ENCODE measurements around the gene EVPL. TPM values are rescaled to one million over a fixed set of nuclear protein-coding genes. Genes with fewer than 3 reads are reported as not detected.

The EVPL gene
- total and polyA plus RNA-seq, 2 of the 13 experiments (the other 11 are each of a cell fraction or from before 2014, with no cell fraction given) = 2.1 to 8.2 TPM

DNA sequence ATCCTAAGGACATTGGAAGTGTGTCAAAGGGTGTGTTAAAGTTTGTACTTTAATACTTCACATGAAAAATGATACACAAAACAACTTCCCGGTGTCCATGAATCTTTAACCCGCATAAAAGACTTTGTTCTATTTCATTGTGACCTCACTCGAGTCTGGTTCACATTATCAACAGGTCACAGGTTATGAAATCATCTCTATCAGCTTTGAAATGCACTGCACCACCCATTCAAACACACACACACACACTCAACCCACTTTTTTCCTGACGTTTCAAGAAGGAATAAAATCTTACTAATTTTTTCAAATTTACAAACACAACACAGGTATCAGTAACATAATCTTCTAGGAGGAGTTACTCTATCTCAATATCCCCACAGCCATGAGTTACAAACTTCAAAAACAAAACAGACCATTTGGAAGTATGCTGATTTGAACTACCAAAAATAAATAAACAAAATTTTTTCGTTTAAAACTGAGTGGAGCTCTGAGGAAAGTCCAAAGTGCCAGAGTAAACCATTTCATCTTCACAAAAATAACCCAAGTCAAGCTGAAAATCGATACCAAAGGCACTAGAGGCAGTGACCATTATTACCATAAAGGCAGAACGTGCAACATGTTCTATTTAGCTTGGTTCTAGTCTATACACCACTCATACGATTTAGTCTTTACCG lies 50.8 kb downstream of the EVPL start (continued):
- TF ChIP-seq, protein P1, sequence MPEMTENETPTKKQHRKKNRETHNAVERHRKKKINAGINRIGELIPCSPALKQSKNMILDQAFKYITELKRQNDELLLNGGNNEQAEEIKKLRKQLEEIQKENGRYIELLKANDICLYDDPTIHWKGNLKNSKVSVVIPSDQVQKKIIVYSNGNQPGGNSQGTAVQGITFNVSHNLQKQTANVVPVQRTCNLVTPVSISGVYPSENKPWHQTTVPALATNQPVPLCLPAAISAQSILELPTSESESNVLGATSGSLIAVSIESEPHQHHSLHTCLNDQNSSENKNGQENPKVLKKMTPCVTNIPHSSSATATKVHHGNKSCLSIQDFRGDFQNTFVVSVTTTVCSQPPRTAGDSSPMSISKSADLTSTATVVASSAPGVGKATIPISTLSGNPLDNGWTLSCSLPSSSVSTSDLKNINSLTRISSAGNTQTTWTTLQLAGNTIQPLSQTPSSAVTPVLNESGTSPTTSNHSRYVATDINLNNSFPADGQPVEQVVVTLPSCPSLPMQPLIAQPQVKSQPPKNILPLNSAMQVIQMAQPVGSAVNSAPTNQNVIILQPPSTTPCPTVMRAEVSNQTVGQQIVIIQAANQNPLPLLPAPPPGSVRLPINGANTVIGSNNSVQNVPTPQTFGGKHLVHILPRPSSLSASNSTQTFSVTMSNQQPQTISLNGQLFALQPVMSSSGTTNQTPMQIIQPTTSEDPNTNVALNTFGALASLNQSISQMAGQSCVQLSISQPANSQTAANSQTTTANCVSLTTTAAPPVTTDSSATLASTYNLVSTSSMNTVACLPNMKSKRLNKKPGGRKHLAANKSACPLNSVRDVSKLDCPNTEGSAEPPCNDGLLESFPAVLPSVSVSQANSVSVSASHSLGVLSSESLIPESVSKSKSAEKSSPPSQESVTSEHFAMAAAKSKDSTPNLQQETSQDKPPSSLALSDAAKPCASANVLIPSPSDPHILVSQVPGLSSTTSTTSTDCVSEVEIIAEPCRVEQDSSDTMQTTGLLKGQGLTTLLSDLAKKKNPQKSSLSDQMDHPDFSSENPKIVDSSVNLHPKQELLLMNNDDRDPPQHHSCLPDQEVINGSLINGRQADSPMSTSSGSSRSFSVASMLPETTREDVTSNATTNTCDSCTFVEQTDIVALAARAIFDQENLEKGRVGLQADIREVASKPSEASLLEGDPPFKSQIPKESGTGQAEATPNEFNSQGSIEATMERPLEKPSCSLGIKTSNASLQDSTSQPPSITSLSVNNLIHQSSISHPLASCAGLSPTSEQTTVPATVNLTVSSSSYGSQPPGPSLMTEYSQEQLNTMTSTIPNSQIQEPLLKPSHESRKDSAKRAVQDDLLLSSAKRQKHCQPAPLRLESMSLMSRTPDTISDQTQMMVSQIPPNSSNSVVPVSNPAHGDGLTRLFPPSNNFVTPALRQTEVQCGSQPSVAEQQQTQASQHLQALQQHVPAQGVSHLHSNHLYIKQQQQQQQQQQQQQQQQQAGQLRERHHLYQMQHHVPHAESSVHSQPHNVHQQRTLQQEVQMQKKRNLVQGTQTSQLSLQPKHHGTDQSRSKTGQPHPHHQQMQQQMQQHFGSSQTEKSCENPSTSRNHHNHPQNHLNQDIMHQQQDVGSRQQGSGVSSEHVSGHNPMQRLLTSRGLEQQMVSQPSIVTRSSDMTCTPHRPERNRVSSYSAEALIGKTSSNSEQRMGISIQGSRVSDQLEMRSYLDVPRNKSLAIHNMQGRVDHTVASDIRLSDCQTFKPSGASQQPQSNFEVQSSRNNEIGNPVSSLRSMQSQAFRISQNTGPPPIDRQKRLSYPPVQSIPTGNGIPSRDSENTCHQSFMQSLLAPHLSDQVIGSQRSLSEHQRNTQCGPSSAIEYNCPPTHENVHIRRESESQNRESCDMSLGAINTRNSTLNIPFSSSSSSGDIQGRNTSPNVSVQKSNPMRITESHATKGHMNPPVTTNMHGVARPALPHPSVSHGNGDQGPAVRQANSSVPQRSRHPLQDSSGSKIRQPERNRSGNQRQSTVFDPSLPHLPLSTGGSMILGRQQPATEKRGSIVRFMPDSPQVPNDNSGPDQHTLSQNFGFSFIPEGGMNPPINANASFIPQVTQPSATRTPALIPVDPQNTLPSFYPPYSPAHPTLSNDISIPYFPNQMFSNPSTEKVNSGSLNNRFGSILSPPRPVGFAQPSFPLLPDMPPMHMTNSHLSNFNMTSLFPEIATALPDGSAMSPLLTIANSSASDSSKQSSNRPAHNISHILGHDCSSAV (CRISPR knock-in tag; IDR thresholded peaks at IDR 0.05; ENCODE audit: borderline replicate concordance) = no peak
- TF ChIP-seq ZSCAN25 (CRISPR knock-in tag; IDR thresholded peaks at IDR 0.05) = no peak
- no peak for TF ChIP-seq ZNF180 (CRISPR knock-in tag; IDR thresholded peaks at IDR 0.05; ENCODE audit: borderline replicate concordance, low read depth)
- TF ChIP-seq DR1 (CRISPR knock-in tag; IDR thresholded peaks at IDR 0.05) = no peak
- peak; percentile 57; the same call in 1 of the 2 replicates for TF ChIP-seq ATF7 (IDR thresholded peaks at IDR 0.05)
- no peak; the same call in 1 of the 2 replicates for TF ChIP-seq ATF7 (CRISPR knock-in tag; IDR thresholded peaks at IDR 0.05)
- TF ChIP-seq, protein P2, sequence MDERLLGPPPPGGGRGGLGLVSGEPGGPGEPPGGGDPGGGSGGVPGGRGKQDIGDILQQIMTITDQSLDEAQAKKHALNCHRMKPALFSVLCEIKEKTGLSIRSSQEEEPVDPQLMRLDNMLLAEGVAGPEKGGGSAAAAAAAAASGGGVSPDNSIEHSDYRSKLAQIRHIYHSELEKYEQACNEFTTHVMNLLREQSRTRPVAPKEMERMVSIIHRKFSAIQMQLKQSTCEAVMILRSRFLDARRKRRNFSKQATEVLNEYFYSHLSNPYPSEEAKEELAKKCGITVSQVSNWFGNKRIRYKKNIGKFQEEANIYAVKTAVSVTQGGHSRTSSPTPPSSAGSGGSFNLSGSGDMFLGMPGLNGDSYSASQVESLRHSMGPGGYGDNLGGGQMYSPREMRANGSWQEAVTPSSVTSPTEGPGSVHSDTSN (CRISPR knock-in tag; IDR thresholded peaks at IDR 0.05) = no peak
- no peak for TF ChIP-seq KLF12 (CRISPR knock-in tag; IDR thresholded peaks at IDR 0.05; ENCODE audit: borderline replicate concordance)
- peak; percentile 99 for TF ChIP-seq ONECUT2 (CRISPR knock-in tag; IDR thresholded peaks at IDR 0.05)
- TF ChIP-seq ZNF326 (CRISPR knock-in tag; IDR thresholded peaks at IDR 0.05; ENCODE audit: borderline replicate concordance) = no peak
- TF ChIP-seq, protein P3, sequence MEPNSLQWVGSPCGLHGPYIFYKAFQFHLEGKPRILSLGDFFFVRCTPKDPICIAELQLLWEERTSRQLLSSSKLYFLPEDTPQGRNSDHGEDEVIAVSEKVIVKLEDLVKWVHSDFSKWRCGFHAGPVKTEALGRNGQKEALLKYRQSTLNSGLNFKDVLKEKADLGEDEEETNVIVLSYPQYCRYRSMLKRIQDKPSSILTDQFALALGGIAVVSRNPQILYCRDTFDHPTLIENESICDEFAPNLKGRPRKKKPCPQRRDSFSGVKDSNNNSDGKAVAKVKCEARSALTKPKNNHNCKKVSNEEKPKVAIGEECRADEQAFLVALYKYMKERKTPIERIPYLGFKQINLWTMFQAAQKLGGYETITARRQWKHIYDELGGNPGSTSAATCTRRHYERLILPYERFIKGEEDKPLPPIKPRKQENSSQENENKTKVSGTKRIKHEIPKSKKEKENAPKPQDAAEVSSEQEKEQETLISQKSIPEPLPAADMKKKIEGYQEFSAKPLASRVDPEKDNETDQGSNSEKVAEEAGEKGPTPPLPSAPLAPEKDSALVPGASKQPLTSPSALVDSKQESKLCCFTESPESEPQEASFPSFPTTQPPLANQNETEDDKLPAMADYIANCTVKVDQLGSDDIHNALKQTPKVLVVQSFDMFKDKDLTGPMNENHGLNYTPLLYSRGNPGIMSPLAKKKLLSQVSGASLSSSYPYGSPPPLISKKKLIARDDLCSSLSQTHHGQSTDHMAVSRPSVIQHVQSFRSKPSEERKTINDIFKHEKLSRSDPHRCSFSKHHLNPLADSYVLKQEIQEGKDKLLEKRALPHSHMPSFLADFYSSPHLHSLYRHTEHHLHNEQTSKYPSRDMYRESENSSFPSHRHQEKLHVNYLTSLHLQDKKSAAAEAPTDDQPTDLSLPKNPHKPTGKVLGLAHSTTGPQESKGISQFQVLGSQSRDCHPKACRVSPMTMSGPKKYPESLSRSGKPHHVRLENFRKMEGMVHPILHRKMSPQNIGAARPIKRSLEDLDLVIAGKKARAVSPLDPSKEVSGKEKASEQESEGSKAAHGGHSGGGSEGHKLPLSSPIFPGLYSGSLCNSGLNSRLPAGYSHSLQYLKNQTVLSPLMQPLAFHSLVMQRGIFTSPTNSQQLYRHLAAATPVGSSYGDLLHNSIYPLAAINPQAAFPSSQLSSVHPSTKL (CRISPR knock-in tag; IDR thresholded peaks at IDR 0.05) = peak; percentile 78
- TF ChIP-seq, protein P4, sequence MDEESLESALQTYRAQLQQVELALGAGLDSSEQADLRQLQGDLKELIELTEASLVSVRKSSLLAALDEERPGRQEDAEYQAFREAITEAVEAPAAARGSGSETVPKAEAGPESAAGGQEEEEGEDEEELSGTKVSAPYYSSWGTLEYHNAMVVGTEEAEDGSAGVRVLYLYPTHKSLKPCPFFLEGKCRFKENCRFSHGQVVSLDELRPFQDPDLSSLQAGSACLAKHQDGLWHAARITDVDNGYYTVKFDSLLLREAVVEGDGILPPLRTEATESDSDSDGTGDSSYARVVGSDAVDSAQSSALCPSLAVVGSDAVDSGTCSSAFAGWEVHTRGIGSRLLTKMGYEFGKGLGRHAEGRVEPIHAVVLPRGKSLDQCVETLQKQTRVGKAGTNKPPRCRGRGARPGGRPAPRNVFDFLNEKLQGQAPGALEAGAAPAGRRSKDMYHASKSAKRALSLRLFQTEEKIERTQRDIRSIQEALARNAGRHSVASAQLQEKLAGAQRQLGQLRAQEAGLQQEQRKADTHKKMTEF (CRISPR knock-in tag; IDR thresholded peaks at IDR 0.05) = peak; percentile 79
- TF ChIP-seq HHEX (CRISPR knock-in tag; IDR thresholded peaks at IDR 0.05) = 0 out of 2 replicates have a peak, but pooled peaks have one; percentile 6
- no peak; the same call in 1 of the 2 replicates for TF ChIP-seq RORA (CRISPR knock-in tag; IDR thresholded peaks at IDR 0.05)
- peak; percentile 17 for TF ChIP-seq KMT2B (CRISPR knock-in tag; IDR thresholded peaks at IDR 0.05)

Measured in HepG2 (cell line).